Astrocyte (in vitro differentiated cells and primary cell): ENCODE data around the gene TYRP1. TPM values are rescaled to one million over a fixed set of nuclear protein-coding genes. Genes with fewer than 3 reads are reported as not detected.

ENCODE experiments used
- DNase-seq: peaks from one replicate; pipeline ENCODE4 v3.0.0-alpha.2; 2010; ENCODE audit warnings: low read depth
- FAIRE-seq: peaks from 2 replicates; lab custom pipeline; 2011; peaks lifted over from hg19 to GRCh38; lab: Jason Lieb, UNC
- H2AFZ ChIP-seq: 2 replicates; pipeline ENCODE4 v1.6.0; 2012; ENCODE audit warnings: low read depth, low read length, inconsistent platforms
- H3K27ac ChIP-seq: 2 replicates; pipeline ENCODE4 v1.5.1; 2011; ENCODE audit warnings: low read depth, low read length, inconsistent platforms
- H3K27me3 ChIP-seq: 2 replicates; pipeline ENCODE4 v1.6.0; 2011; ENCODE audit warnings: low read length, inconsistent platforms; ENCODE audit not compliant: insufficient read depth
- H3K36me3 ChIP-seq: 2 replicates; pipeline ENCODE4 v1.5.1; 2011; ENCODE audit warnings: low read length, inconsistent platforms; ENCODE audit not compliant: insufficient read depth
- H3K4me1 ChIP-seq: 2 replicates; pipeline ENCODE4 v1.5.1; 2011; ENCODE audit warnings: low read length, inconsistent platforms; ENCODE audit not compliant: insufficient read depth
- H3K4me2 ChIP-seq: 2 replicates; pipeline ENCODE4 v1.6.0; 2012; ENCODE audit warnings: low read length, inconsistent platforms
- H3K4me3 ChIP-seq: 2 replicates; pipeline ENCODE4 v1.5.1; 2011; ENCODE audit warnings: low read depth, mild to moderate bottlenecking, low read length, inconsistent platforms; ENCODE audit not compliant: insufficient read depth
- H3K79me2 ChIP-seq: 2 replicates; pipeline ENCODE4 v1.6.0; 2012; ENCODE audit warnings: mild to moderate bottlenecking, low read length, inconsistent platforms; ENCODE audit not compliant: insufficient read depth
- H3K9ac ChIP-seq: 2 replicates; pipeline ENCODE4 v1.6.0; 2012; ENCODE audit warnings: mild to moderate bottlenecking, low read length, inconsistent platforms
- H3K9me3 ChIP-seq: 2 replicates; pipeline ENCODE4 v1.5.1; 2012; ENCODE audit warnings: low read depth, mild to moderate bottlenecking, low read length, inconsistent platforms; ENCODE audit not compliant: insufficient read depth
- H4K20me1 ChIP-seq: 2 replicates; pipeline ENCODE4 v1.6.0; 2012; ENCODE audit warnings: low read length, inconsistent platforms; ENCODE audit not compliant: insufficient read depth
- H3K27ac Mint-ChIP-seq: one replicate; pipeline ENCODE4 v1.8.0; 2021; ENCODE audit warnings: mild to moderate bottlenecking, mixed read lengths; ENCODE audit not compliant: unreplicated experiment
- H3K27me3 Mint-ChIP-seq: one replicate; pipeline ENCODE4 v1.8.0; 2021; ENCODE audit warnings: low read depth, mixed read lengths; ENCODE audit not compliant: unreplicated experiment
- H3K36me3 Mint-ChIP-seq: one replicate; pipeline ENCODE4 v1.8.0; 2021; ENCODE audit warnings: low read depth, mixed read lengths; ENCODE audit not compliant: unreplicated experiment
- H3K4me1 Mint-ChIP-seq: one replicate; pipeline ENCODE4 v1.8.0; 2021; ENCODE audit warnings: low read depth, mixed read lengths; ENCODE audit not compliant: unreplicated experiment
- H3K4me3 Mint-ChIP-seq: one replicate; pipeline ENCODE4 v1.8.0; 2021; ENCODE audit warnings: mild to moderate bottlenecking, moderate library complexity, mixed read lengths; ENCODE audit not compliant: unreplicated experiment
- H3K9me3 Mint-ChIP-seq: one replicate; pipeline ENCODE4 v1.8.0; 2021; ENCODE audit warnings: mild to moderate bottlenecking, mixed read lengths; ENCODE audit not compliant: unreplicated experiment
- EZH2 ChIP-seq: IDR thresholded peaks from 2 replicates; pipeline ENCODE4 v1.6.1; 2012; ENCODE audit warnings: mild to moderate bottlenecking, low read length, inconsistent platforms; ENCODE audit not compliant: insufficient read depth
- total RNA-seq: library from RNA; stranded (reverse); gene quantifications from 2 replicates; pipeline ENCODE4 v1.2.1, GENCODE V29; 2021
- TF ChIP-seq, protein P1 (sequence below): IDR thresholded peaks from 2 replicates; pipeline ENCODE4 v1.5.1; 2011; ENCODE audit warnings: low read depth, mild to moderate bottlenecking, inconsistent platforms, low read length, moderate library complexity; ENCODE audit not compliant: insufficient read depth

The TYRP1 gene
- total RNA-seq, 1 donor from 2014 or later = 0.73 TPM

DNA sequence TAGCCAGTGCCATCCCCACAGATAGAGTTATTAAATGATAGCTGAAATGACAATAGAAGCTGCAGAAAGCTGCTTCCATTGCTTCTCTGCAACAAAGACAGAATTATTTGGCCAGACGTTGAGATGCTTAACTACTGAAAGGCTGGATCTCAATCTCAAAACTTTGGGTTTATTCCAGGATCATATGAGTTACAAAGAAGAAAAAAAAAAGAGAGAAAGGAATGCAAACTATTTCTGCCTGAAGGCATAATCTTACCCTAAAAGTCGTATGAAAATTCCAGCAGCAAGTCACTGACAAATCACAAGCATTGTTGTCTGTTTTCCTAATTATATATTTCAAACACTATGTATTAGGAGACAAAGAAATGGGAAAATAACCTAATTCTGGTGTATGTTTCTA is 12.8 kb upstream of the TYRP1 start:
- peak; percentile 60 for DNase-seq
- Mint-ChIP-seq H3K4me3 (no peak overlapping the region), H3K4me1 (peaks cover 24% of the 10 kb centered on the region), H3K9me3 (no peaks in the 10 kb centered on the region), H3K36me3 (no peaks in the 10 kb centered on the region), H3K27me3 (no peaks in the 10 kb centered on the region), H3K27ac (no peak overlapping the region)
- H3K9me3 ChIP-seq = no peaks in the 10 kb centered on the region
- H3K4me2 ChIP-seq = peak overlapping the region; percentile 12
- no peak for FAIRE-seq
- H3K27me3 ChIP-seq = no peaks in the 10 kb centered on the region
- H3K79me2 ChIP-seq = no peaks in the 10 kb centered on the region
- H3K4me1 ChIP-seq = peaks cover 11% of the 10 kb centered on the region
- no peaks in the 10 kb centered on the region for H3K36me3 ChIP-seq
- TF ChIP-seq, protein P1, sequence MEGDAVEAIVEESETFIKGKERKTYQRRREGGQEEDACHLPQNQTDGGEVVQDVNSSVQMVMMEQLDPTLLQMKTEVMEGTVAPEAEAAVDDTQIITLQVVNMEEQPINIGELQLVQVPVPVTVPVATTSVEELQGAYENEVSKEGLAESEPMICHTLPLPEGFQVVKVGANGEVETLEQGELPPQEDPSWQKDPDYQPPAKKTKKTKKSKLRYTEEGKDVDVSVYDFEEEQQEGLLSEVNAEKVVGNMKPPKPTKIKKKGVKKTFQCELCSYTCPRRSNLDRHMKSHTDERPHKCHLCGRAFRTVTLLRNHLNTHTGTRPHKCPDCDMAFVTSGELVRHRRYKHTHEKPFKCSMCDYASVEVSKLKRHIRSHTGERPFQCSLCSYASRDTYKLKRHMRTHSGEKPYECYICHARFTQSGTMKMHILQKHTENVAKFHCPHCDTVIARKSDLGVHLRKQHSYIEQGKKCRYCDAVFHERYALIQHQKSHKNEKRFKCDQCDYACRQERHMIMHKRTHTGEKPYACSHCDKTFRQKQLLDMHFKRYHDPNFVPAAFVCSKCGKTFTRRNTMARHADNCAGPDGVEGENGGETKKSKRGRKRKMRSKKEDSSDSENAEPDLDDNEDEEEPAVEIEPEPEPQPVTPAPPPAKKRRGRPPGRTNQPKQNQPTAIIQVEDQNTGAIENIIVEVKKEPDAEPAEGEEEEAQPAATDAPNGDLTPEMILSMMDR = no peak
- TF ChIP-seq EZH2 = no peak
- H2AFZ ChIP-seq = no peak overlapping the region
- no peaks in the 10 kb centered on the region for H4K20me1 ChIP-seq
- no peak overlapping the region for H3K4me3 ChIP-seq
- no peak overlapping the region for H3K27ac ChIP-seq
- no peak overlapping the region for H3K9ac ChIP-seq

DNA sequence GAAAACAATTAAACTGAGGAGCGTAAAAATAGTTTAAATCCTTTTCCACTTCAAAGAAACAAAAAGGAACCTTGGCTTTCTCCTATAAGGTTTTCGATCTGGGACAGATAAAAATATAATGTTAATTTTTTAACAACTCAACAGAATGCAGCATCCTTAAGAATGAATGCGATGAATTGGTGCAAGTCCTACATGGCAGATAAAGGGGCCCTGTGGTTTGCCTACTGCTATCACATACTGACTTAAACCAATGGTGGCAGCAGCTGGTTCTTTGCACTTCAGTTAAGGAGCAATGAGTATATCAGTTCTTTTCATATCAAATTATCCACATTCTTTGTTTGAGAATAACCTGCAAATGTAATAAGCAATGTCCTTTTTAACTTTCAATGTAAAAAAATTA is 12.4 kb upstream of the TYRP1 start:
- no peaks in the 10 kb centered on the region for H3K27me3 Mint-ChIP-seq
- DNase-seq (no peak), FAIRE-seq (no peak)
- H3K9me3 Mint-ChIP-seq = no peaks in the 10 kb centered on the region
- Histone ChIP-seq H2AFZ (no peak overlapping the region), H3K4me1 (peaks cover 11% of the 10 kb centered on the region), H3K27ac (no peak overlapping the region), H3K4me3 (no peak overlapping the region), H3K9me3 (no peaks in the 10 kb centered on the region), H3K36me3 (no peaks in the 10 kb centered on the region), H3K4me2 (peak overlapping the region; percentile 12), H3K79me2 (no peaks in the 10 kb centered on the region), H3K9ac (no peak overlapping the region), H3K27me3 (no peaks in the 10 kb centered on the region), H4K20me1 (no peaks in the 10 kb centered on the region)
- H3K4me3 Mint-ChIP-seq = no peak overlapping the region
- H3K4me1 Mint-ChIP-seq = peaks cover 26% of the 10 kb centered on the region
- TF ChIP-seq EZH2 = no peak
- TF ChIP-seq, protein P1 = no peak
- no peaks in the 10 kb centered on the region for H3K36me3 Mint-ChIP-seq
- H3K27ac Mint-ChIP-seq = no peak overlapping the region

DNA sequence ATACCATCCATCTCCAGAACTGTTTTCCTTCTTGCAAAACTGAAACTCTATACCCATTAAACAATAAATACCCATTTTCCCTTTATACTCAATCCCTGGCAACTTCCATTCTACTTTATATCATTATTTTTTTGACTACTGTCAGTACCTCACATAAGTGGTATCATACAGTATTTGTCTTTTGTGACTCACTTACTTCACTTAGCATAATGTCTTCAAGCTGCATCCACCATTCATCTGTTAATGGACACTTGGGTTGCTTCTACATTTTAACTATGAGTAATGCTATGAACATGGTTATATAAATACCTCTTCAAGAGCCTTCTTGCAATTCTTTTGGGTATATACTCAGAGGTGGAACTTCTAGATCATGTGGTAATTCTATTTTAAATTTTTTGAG is 11.6 kb upstream of the TYRP1 start:
- H3K4me1 ChIP-seq = peaks cover 11% of the 10 kb centered on the region
- DNase-seq (peak; percentile 70), FAIRE-seq (peak; percentile 9)
- no peaks in the 10 kb centered on the region for H3K9me3 ChIP-seq
- no peaks in the 10 kb centered on the region for H3K27me3 ChIP-seq
- H3K9ac ChIP-seq = no peak overlapping the region
- H3K36me3 Mint-ChIP-seq = no peaks in the 10 kb centered on the region
- no peak overlapping the region for H3K27ac ChIP-seq
- no peak overlapping the region for H3K4me3 ChIP-seq
- H3K4me1 Mint-ChIP-seq = peaks cover 26% of the 10 kb centered on the region
- no peak overlapping the region for H3K4me2 ChIP-seq
- H3K36me3 ChIP-seq = no peaks in the 10 kb centered on the region
- no peaks in the 10 kb centered on the region for H3K27me3 Mint-ChIP-seq
- no peak overlapping the region for H3K4me3 Mint-ChIP-seq
- H3K9me3 Mint-ChIP-seq = no peaks in the 10 kb centered on the region
- no peaks in the 10 kb centered on the region for H4K20me1 ChIP-seq
- no peak overlapping the region for H3K27ac Mint-ChIP-seq
- no peak for TF ChIP-seq EZH2
- TF ChIP-seq, protein P1 = no peak
- no peak overlapping the region for H2AFZ ChIP-seq
- no peaks in the 10 kb centered on the region for H3K79me2 ChIP-seq
